OCI-LY3 (cell line): Measurements from ENCODE around the gene ARHGAP24.

Source experiments
- CTCF ChIP-seq: fragments of 200-600, 300-600 bp; sonication (generic); IDR thresholded peaks from 2 replicates; pipeline ENCODE4 v1.5.1; 2014; ENCODE audit warnings: antibody characterized with exemption, low read length, low read depth
- EZH2phosphoT487 ChIP-seq: fragments of 200-600 bp; shearing (Covaris generic); IDR thresholded peaks from 2 replicates; pipeline ENCODE4 v1.6.1; 2018; ENCODE audit warnings: antibody characterized with exemption, mixed run types, low read depth

- TF ChIP-seq CTCF (no peak), EZH2phosphoT487 (no peak)
These were observed 314.3 kb downstream of the ARHGAP24 start for GRCh38 chr4:85789241-85789640.
